Measurements from ENCODE around the gene STAM2. TPM values are rescaled to one million over a fixed set of nuclear protein-coding genes. Genes with fewer than 3 reads are reported as not detected.

STAM2 gene
- total RNA-seq, 2 donors from 2014 or later = 25.7 to 34.0 TPM

GRCh38 chr2:152089238-152089637 lies 86.3 kb downstream of the STAM2 start:
- no peak overlapping the region for H3K27ac ChIP-seq
- no peak for DNase-seq
- no peak overlapping the region for H3K4me3 ChIP-seq
- no peak for ATAC-seq
- H3K27me3 ChIP-seq = no peaks in the 10 kb centered on the region
- TF ChIP-seq POLR2A (IDR thresholded peaks at IDR 0.05) = no peak
- no peak for TF ChIP-seq CTCF (IDR thresholded peaks at IDR 0.05)
- no peaks in the 10 kb centered on the region for H3K36me3 ChIP-seq (replicated peaks in 1 of 2; ENCODE audit: insufficient read depth in 1 of 2, low read depth in 2 of 2)
- WGBS, 2 donors = 71 to 75% methylated on average over 2 of the region's 2 CpGs
- intact Hi-C loops (cut with DNase I) = no loop called here
- H3K9me3 ChIP-seq = no peaks in the 10 kb centered on the region
- H3K4me1 ChIP-seq = no peaks in the 10 kb centered on the region

GRCh38 chr2:152088006-152088405 lies 87.6 kb downstream of the STAM2 start:
- H3K27ac ChIP-seq = no peak overlapping the region
- DNase-seq (no peak), ATAC-seq (no peak)
- H3K4me1 ChIP-seq = no peaks in the 10 kb centered on the region
- H3K9me3 ChIP-seq = no peaks in the 10 kb centered on the region
- WGBS, 2 donors = 67 to 69% methylated on average over 3 of the region's 3 CpGs
- H3K27me3 ChIP-seq = no peaks in the 10 kb centered on the region
- TF ChIP-seq CTCF (IDR thresholded peaks at IDR 0.05) = no peak
- no peak for TF ChIP-seq POLR2A (IDR thresholded peaks at IDR 0.05)
- no peak overlapping the region for H3K4me3 ChIP-seq
- no peaks in the 10 kb centered on the region for H3K36me3 ChIP-seq (replicated peaks in 1 of 2; ENCODE audit: insufficient read depth in 1 of 2, low read depth in 2 of 2)
- intact Hi-C loops (cut with DNase I) = no loop called here

- intact Hi-C loops (cut with DNase I) = no loop called here
- no peak overlapping the region for H3K4me3 ChIP-seq
- no peak overlapping the region for H3K27ac ChIP-seq
- 91 to 98% methylated on average over 2 of the region's 2 CpGs for WGBS, 2 donors
- ATAC-seq (no peak), DNase-seq (no peak)
- no peaks in the 10 kb centered on the region for H3K9me3 ChIP-seq
- no peaks in the 10 kb centered on the region for H3K4me1 ChIP-seq
- H3K36me3 ChIP-seq (replicated peaks in 1 of 2; ENCODE audit: insufficient read depth in 1 of 2, low read depth in 2 of 2) = no peaks in the 10 kb centered on the region
- no peak for TF ChIP-seq CTCF (IDR thresholded peaks at IDR 0.05)
- no peak for TF ChIP-seq POLR2A (IDR thresholded peaks at IDR 0.05)
- H3K27me3 ChIP-seq = no peaks in the 10 kb centered on the region
Measured at GRCh38 chr2:152086231-152086630, 89.3 kb downstream of the STAM2 start.

GRCh38 chr2:152084076-152084475 lies 91.5 kb downstream of the STAM2 start:
- intact Hi-C loops (cut with DNase I) = no loop called here
- H3K27me3 ChIP-seq = no peaks in the 10 kb centered on the region
- no peaks in the 10 kb centered on the region for H3K36me3 ChIP-seq (replicated peaks in 1 of 2; ENCODE audit: insufficient read depth in 1 of 2, low read depth in 2 of 2)
- TF ChIP-seq POLR2A (IDR thresholded peaks at IDR 0.05) = no peak
- TF ChIP-seq CTCF (IDR thresholded peaks at IDR 0.05) = no peak
- H3K27ac ChIP-seq = no peak overlapping the region
- no peak for DNase-seq
- no peak overlapping the region for H3K4me3 ChIP-seq
- no peak for ATAC-seq
- no peaks in the 10 kb centered on the region for H3K9me3 ChIP-seq
- 83 to 87% methylated on average over 6 of the region's 6 CpGs for WGBS, 2 donors
- H3K4me1 ChIP-seq = no peaks in the 10 kb centered on the region

GRCh38 chr2:152083202-152083875 lies 92.2 kb downstream of the STAM2 start:
- no peak overlapping the region for H3K4me3 ChIP-seq
- H3K36me3 ChIP-seq (replicated peaks in 1 of 2; ENCODE audit: insufficient read depth in 1 of 2, low read depth in 2 of 2) = no peaks in the 10 kb centered on the region
- ATAC-seq = no peak
- H3K9me3 ChIP-seq = no peaks in the 10 kb centered on the region
- no peak for DNase-seq
- no peaks in the 10 kb centered on the region for H3K27me3 ChIP-seq
- H3K27ac ChIP-seq = no peak overlapping the region
- TF ChIP-seq CTCF (IDR thresholded peaks at IDR 0.05) (no peak), POLR2A (IDR thresholded peaks at IDR 0.05) (no peak)
- intact Hi-C loops (cut with DNase I) = no loop called here
- no peaks in the 10 kb centered on the region for H3K4me1 ChIP-seq
- 68 to 75% methylated on average over 6 of the region's 6 CpGs for WGBS, 2 donors

All from body of pancreas (tissue), 4 donors.